HS-27A (cell line): ENCODE measurements around the gene PLEKHA8.
A peak's percentile ranks its signal among the peaks of the same experiment; 100 is the strongest.

Source experiments
- DNase-seq: peaks from one replicate; pipeline ENCODE4 v3.0.0-alpha.2; 2012; ENCODE audit warnings: low read depth, missing footprints

Gene PLEKHA8

DNA sequence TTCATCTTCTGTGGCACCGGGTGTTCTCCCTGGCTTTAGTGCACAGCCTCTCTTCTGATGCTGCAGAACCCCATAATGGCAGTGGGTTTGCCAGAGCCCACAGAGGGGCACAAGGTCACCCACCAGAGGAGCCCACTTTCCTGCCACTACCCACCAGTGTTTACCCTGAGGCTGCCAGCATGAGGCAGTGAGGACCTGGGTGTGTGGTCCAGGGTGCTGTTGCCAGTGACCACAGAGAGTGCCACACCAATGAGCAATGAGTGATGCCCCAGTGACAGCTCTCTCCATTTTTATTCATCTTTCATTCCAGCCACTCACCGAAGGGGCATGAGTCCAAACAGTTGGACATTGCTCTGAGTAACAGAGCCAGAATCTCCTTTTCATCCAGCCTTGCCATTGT lies 141.4 kb downstream of the PLEKHA8 start:
- peak; percentile 5 for DNase-seq

- no peak for DNase-seq
Observed at GRCh38 chr7:30170476-30171205, 142.4 kb downstream of the PLEKHA8 start.

GRCh38 chr7:30171766-30172447 lies 143.7 kb downstream of the PLEKHA8 start:
- DNase-seq = no peak

- no peak for DNase-seq
Observed at GRCh38 chr7:30172451-30172850, 144.2 kb downstream of the PLEKHA8 start.

- no peak for DNase-seq
Observed at GRCh38 chr7:30173058-30173897, 145.1 kb downstream of the PLEKHA8 start.

GRCh38 chr7:30175180-30175579 lies 147.0 kb downstream of the PLEKHA8 start:
- DNase-seq = no peak

DNA sequence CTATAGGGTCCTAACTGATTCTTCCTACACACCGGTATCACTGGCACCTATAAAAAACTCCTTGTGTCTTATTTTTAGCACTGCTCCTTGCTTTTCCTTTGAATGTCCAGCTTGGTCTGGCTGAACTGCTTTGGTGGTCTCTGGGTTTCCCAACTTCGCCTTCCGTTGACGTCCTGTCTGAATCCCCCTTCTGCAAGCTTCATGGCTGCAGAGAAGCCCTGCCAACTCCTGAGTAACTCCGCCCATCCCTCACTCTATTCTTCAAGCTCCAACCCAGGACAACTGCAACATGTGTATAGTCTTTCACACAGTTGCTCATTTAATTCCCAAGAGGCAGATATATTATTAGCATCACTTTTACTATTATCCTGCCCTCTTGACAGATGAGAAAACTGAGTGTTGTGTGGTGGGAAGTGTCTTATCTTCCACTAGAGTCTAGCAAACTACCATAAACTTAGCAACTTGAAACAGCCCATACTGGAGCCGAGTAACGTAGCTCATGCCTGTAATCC lies 147.5 kb downstream of the PLEKHA8 start:
- no peak for DNase-seq

DNA sequence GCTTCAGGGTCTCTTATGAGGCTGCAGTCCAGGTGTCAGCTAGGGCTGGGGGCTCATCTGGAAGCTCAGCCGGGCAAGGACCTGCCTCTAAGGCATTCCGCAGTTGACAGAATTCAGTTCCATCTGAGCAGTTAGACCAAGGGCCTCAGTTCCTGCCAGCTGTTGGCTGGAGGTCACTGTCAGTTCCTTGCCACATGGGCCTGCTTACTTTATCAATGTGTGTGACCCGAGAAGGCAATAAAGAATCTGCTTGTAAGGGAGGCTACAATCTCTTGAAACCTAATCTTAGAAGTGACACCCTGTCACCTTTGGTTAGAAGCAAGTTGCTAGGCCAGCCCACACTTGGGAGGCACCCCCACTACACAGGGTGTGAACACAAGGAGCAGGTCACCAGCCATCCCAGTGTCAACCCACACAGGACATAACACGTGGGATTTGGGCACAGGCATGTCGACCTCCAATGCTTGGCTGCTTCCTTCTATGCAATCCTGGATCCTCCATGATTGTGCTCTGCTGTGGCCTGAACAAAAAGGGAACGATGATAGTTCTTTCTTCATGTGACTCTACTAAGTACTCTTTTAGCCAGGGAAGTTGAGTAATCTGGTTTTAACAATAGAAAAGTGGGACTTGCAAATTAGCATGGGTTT lies 148.4 kb downstream of the PLEKHA8 start:
- DNase-seq = no peak

GRCh38 chr7:30177186-30177585 lies 149.0 kb downstream of the PLEKHA8 start:
- DNase-seq = no peak

DNA sequence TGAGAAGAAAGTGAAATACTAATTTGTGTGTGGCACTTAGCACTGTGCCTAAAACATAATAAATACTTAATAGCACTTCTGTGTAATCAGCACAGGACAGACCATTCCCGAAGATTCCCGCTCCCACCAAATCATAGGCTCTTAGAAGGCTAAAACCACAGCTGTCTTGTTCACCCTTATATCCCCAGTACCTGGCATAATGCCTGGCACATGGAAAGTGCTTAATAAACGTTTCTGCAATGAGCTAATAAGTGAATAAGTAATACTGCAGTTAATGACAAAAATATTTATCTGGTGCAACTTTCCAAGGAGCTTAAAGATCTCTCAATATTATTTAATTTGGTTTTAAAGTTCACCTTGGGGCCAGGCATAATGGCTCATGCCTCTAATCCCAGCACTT lies 149.8 kb downstream of the PLEKHA8 start:
- no peak for DNase-seq

- no peak for DNase-seq
Observed at GRCh38 chr7:30178748-30179436, 150.7 kb downstream of the PLEKHA8 start.
